Activated naive CD4-positive, alpha-beta T cell treated with anti-CD3 and anti-CD28 coated beads, Interleukin-2, amount 50 U/mL, for 72 hours (primary cell): ENCODE results near the gene ACR. TPM values are rescaled to one million over a fixed set of nuclear protein-coding genes. Genes with fewer than 3 reads are reported as not detected.
A peak's percentile ranks its signal among the peaks of the same experiment; 100 is the strongest.

ENCODE experiments used
- ATAC-seq, 2 donors: fragments of 150-1000 bp; cut with Tn5 transposase; 2 replicates each; pipeline ENCODE4 v1.10.0; 2021; ENCODE audit warnings: mild to moderate bottlenecking in 2 of 2, moderate library complexity in 2 of 2
- DNase-seq, 2 donors: peaks; one replicate each; pipeline ENCODE4 v3.0.0; 2021 to 2022; ENCODE audit warnings: low spot score in 2 of 2
- H3K27ac Mint-ChIP-seq, 2 donors: one replicate each; pipeline ENCODE4 v1.8.0; 2022; ENCODE audit warnings: mild to moderate bottlenecking in 2 of 2, mixed read lengths in 2 of 2
- H3K36me3 Mint-ChIP-seq, 2 donors: one replicate each; pipeline ENCODE4 v1.8.0; 2022; ENCODE audit warnings: mixed read lengths in 2 of 2
- H3K9me3 Mint-ChIP-seq, 2 donors: one replicate each; pipeline ENCODE4 v1.8.0; 2022; ENCODE audit warnings: mixed read lengths in 2 of 2
- total RNA-seq, 2 donors: library from RNA; stranded (reverse); gene quantifications; one replicate each; pipeline ENCODE4 v1.2.3, GENCODE V29; 2022

The ACR gene
- total RNA-seq, 2 donors from 2014 or later, result not detected

- no peaks in the 10 kb centered on the region for H3K9me3 Mint-ChIP-seq
- DNase-seq (no peak), ATAC-seq (no peak)
- H3K36me3 Mint-ChIP-seq, result no peaks in the 10 kb centered on the region
- H3K27ac Mint-ChIP-seq, result no peak overlapping the region
Observed at GRCh38 chr22:50722048-50722701, 15.8 kb upstream of the ACR start.

- H3K27ac Mint-ChIP-seq, result peak overlapping the region in 1 of 2 donors; percentile 12
- DNase-seq, result no peak
- no peaks in the 10 kb centered on the region for H3K36me3 Mint-ChIP-seq
- no peak for ATAC-seq
- H3K9me3 Mint-ChIP-seq, result no peaks in the 10 kb centered on the region
Observed at GRCh38 chr22:50722716-50723428, 15.1 kb upstream of the ACR start.

DNA sequence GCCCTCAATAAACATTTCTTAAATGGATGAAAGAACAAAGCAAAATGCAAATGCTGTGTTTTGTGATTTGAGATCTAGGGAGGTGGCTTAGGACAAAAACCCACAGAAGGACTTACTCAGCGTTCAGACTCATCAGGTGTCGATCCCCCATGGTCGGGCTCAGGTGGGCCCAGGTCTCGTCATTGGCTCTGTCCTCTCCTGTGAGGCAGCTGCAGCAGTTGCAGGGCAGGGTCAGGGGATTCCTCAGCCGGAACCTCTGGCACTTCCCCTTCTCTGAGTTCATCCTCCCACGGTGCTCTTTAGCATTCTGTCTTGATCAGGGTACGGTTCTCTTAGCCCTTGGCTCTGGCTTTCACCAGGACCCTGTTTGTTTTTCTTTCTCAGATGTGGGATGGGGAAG, 14.0 kb upstream of the ACR start:
- ATAC-seq, result no peak
- Mint-ChIP-seq H3K36me3 (no peaks in the 10 kb centered on the region), H3K27ac (no peak overlapping the region), H3K9me3 (no peaks in the 10 kb centered on the region)
- DNase-seq, result no peak

DNA sequence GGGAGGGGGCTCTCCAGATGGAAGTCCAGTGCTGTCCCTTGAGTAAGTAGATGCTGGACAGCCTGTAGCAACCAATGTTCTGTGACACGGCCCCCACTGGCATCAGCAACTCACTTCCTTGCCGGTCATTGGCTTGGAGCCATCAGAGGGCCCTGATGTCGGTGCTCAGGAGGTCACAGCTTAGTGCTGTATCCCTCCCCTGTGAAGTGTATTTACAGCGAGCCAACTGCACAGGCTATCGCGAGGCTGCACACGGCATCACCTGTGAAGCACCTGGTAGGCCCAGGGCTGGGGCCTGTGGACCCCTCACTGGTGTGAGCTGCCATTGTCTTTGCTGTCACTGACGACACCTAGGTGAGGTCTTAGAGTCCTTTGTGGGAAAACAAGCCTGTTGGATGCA, 13.4 kb upstream of the ACR start:
- no peaks in the 10 kb centered on the region for H3K9me3 Mint-ChIP-seq
- DNase-seq, result no peak
- H3K36me3 Mint-ChIP-seq, result no peaks in the 10 kb centered on the region

DNA sequence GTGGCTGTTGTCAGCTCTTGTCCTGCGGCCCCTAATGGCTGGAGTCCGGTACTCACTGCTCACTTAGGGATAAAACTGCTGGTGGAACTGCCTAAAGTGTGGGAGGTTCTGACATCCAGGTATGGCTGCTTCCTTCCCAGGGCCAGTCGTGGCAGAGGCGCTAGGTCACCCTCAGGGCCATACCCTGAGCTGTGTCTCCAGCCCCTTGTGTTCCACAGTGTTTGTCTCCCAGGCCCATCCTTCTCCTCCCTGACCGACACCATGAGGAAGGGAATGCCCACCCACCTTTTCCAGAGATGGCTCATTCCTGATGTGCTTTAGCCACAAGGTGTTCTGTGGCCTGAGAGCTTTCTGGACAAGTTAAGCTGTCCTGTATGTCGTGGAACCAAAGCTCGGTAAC, 12.4 kb upstream of the ACR start:
- no peak for ATAC-seq
- no peaks in the 10 kb centered on the region for H3K36me3 Mint-ChIP-seq
- no peak for DNase-seq
- no peaks in the 10 kb centered on the region for H3K9me3 Mint-ChIP-seq
- no peak overlapping the region for H3K27ac Mint-ChIP-seq

More for the DNA sequence above, 13.4 kb upstream of the ACR start:
- H3K27ac Mint-ChIP-seq, result no peak overlapping the region
- ATAC-seq, result no peak

GRCh38 chr22:50726643-50727340, 11.2 kb upstream of the ACR start:
- peak overlapping the region in 1 of 2 donors; percentile 3 for H3K27ac Mint-ChIP-seq
- ATAC-seq (no peak), DNase-seq (no peak)
- H3K9me3 Mint-ChIP-seq, result no peaks in the 10 kb centered on the region
- H3K36me3 Mint-ChIP-seq, result no peaks in the 10 kb centered on the region

DNA sequence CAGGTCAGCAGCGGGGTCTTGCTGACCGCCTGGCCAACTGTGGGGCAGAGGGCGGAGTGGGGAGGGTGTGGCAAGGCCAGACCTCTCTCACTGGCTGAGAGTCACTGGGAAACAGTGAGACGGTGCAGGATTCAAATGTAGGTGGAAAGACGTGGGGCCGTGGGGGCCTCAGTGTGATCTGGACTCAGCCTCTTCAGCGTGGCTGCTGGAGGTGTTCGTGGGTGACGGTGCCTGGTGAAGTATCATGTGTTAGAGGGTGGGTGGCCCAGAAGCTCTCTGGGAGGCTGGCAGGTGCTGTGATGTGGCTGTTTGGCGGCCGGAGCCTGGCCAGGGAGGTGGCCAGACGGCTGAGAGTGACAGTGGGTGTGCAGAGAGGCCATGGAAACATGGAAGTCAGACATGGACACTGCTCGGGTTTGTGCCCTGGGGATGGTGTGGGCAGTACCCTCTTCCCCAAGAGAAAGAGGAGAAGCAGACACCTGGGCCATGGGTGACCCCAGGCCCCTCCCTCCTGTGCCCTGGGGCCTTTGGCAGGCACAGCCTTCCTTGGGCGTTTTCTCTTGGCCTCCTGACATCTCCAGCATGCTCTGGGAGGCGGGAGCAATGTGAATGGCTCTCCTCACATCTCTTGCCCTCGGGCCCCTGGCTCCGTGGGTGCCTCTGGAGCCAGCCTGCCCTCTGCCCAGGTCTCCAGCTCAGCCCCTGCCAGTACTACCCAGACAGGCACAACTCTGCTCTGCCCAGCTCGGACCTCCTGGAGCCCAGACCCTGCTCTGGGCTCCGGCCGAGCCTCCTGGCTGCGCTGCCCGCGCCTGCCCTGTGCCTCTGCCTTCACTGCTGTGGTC, 10.1 kb upstream of the ACR start:
- H3K9me3 Mint-ChIP-seq, result no peaks in the 10 kb centered on the region
- no peaks in the 10 kb centered on the region for H3K36me3 Mint-ChIP-seq
- ATAC-seq (no peak), DNase-seq (no peak)
- peak overlapping the region in 1 of 2 donors; percentile 3 for H3K27ac Mint-ChIP-seq

- no peak for ATAC-seq
Observed at GRCh38 chr22:50728523-50728931, 9.5 kb upstream of the ACR start.

GRCh38 chr22:50729391-50730012, 8.5 kb upstream of the ACR start:
- no peak overlapping the region for H3K27ac Mint-ChIP-seq
- DNase-seq, result peak in 1 of 2 donors; percentile 42
- H3K36me3 Mint-ChIP-seq, result no peaks in the 10 kb centered on the region
- no peak for ATAC-seq
- no peaks in the 10 kb centered on the region for H3K9me3 Mint-ChIP-seq

More at GRCh38 chr22:50728523-50728931, 9.5 kb upstream of the ACR start:
- H3K36me3 Mint-ChIP-seq, result no peaks in the 10 kb centered on the region
- no peak overlapping the region for H3K27ac Mint-ChIP-seq
- no peak for DNase-seq
- H3K9me3 Mint-ChIP-seq, result no peaks in the 10 kb centered on the region

- Mint-ChIP-seq H3K36me3 (no peaks in the 10 kb centered on the region), H3K9me3 (no peaks in the 10 kb centered on the region), H3K27ac (no peak overlapping the region)
- DNase-seq (peak in 1 of 2 donors; percentile 41), ATAC-seq (no peak)
Observed at GRCh38 chr22:50730013-50730891, 7.8 kb upstream of the ACR start.

- Mint-ChIP-seq H3K9me3 (no peaks in the 10 kb centered on the region), H3K36me3 (no peaks in the 10 kb centered on the region), H3K27ac (no peak overlapping the region)
- DNase-seq (peak in 1 of 2 donors; percentile 40), ATAC-seq (no peak)
Observed at GRCh38 chr22:50730941-50731661, 6.9 kb upstream of the ACR start.

DNA sequence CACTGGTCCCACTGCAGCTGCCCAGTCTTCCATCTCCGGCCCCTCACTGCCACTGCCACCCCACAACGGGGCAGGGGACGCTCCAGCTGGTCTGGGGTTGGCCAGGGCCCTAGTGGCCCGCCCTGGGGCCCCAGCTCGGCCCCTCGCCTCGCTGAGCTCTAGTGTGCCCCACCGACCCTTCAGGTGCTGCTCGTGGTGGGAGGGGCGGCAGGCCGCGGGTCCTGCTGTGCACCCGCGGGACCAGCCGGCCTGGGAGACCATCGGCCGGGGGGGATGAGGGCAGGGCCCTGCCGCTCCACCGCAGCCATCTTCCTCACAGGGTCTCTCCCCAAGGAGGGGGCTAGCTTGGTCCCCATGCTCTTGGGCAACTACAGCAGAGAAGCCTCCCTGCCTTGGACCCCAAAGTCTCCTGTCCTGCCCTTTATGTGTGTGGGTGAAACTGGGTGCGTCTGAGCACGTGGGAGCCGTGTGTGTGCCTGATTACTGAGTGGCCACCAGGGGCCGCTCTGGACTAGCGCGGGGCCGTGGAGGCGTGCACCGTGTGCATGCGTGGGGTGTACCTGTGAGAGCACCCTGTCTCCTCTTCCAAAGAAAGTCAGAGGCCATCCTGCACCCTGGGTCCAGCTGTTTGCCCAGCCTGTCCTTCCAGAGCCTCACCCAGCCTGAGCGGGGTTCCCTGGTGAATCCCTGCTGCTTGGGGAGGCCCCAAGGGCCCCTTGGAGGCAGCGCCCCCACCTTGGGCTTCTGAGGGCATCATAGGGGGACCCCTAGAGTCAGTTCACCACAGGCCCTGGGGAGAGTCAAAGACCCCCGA, 6.0 kb upstream of the ACR start:
- H3K27ac Mint-ChIP-seq, result no peak overlapping the region
- ATAC-seq, result peak; percentile 77 to 91

DNA sequence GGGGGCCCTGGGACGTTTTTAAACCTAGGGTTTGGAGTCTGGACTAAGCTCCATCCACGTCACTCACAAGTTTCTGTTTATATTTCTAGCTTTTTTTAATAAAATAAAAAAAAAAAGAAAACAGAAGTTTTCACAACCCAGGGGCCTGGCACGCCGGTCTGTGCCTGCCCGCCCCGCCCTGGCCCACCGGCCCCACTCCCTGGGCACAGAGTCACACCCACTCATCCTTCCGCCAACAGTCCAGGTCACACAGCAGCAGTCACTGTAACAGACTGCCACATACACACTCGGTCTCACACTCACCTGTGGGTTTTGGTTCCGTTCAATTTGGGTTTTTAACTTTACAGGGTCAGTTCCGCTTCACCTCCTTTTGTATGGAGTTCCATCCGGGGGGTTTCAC, 5.3 kb upstream of the ACR start:
- Mint-ChIP-seq H3K36me3 (no peaks in the 10 kb centered on the region), H3K9me3 (no peaks in the 10 kb centered on the region), H3K27ac (no peak overlapping the region)
- DNase-seq (peak in 1 of 2 donors; percentile 25), ATAC-seq (no peak)

More for the DNA sequence above, 6.0 kb upstream of the ACR start:
- peak; percentile 52 to 60 for DNase-seq
- no peaks in the 10 kb centered on the region for H3K9me3 Mint-ChIP-seq
- no peaks in the 10 kb centered on the region for H3K36me3 Mint-ChIP-seq
